Loucy (cell line): ENCODE data around the gene CHST1.

Experiments used
- H2AFZ ChIP-seq: fragments of 200-600 bp; sonication (generic); 2 replicates; pipeline ENCODE4 v1.6.0; 2016; ENCODE audit warnings: antibody characterized with exemption, mild to moderate bottlenecking, low read length, moderate library complexity
- H3F3A ChIP-seq: fragments of 200-600 bp; 2 replicates; pipeline ENCODE4 v1.6.0; 2016; ENCODE audit warnings: antibody characterized with exemption, low read depth, mild to moderate bottlenecking
- H3K27me3 ChIP-seq: fragments of 200-600 bp; sonication (generic); 2 replicates; pipeline ENCODE4 v1.6.1; 2014; ENCODE audit warnings: low read length, mild to moderate bottlenecking; ENCODE audit not compliant: insufficient read depth, poor library complexity, severe bottlenecking
- H3K36me3 ChIP-seq: fragments of 200-600 bp; sonication (generic); 2 replicates; pipeline ENCODE4 v1.6.1; 2016; ENCODE audit warnings: low read length; ENCODE audit not compliant: insufficient read depth
- H3K4me1 ChIP-seq: fragments of 200-600 bp; sonication (generic); 2 replicates; pipeline ENCODE4 v1.5.1; 2014; ENCODE audit warnings: low read length, mild to moderate bottlenecking; ENCODE audit not compliant: insufficient read depth, poor library complexity, severe bottlenecking
- H3K4me2 ChIP-seq: fragments of 200-600 bp; sonication (generic); 2 replicates; pipeline ENCODE4 v1.6.0; 2014; ENCODE audit warnings: antibody characterized with exemption, low read length, low read depth, mild to moderate bottlenecking; ENCODE audit not compliant: poor library complexity, severe bottlenecking
- H3K4me3 ChIP-seq: fragments of 200-600 bp; sonication (generic); 2 replicates; pipeline ENCODE4 v1.5.1; 2014; ENCODE audit warnings: low read length, mild to moderate bottlenecking, mixed read lengths; ENCODE audit not compliant: poor library complexity, severe bottlenecking
- H3K79me2 ChIP-seq: fragments of 200-600 bp; sonication (generic); 2 replicates; pipeline ENCODE4 v1.6.1; 2014; ENCODE audit warnings: low read length; ENCODE audit not compliant: insufficient read depth
- H3K9ac ChIP-seq: fragments of 200-600 bp; sonication (generic); 2 replicates; pipeline ENCODE4 v1.6.0; 2014; ENCODE audit warnings: mild to moderate bottlenecking, low read depth, low read length, moderate library complexity; ENCODE audit not compliant: poor library complexity, severe bottlenecking
- H3K9me2 ChIP-seq: fragments of 200-600 bp; sonication (generic); replicated peaks from 2 replicates; pipeline ENCODE4 v1.6.1; 2016; ENCODE audit warnings: low read depth, low read length, mixed read lengths
- H3K9me3 ChIP-seq: fragments of 200-600 bp; sonication (generic); 2 replicates; pipeline ENCODE4 v1.6.1; 2014; ENCODE audit warnings: mild to moderate bottlenecking, antibody characterized with exemption, low read length, low read depth; ENCODE audit not compliant: insufficient read depth
- H4K20me1 ChIP-seq: fragments of 200-600 bp; sonication (generic); 2 replicates; pipeline ENCODE4 v1.6.0; 2014; ENCODE audit warnings: antibody characterized with exemption, low read length, mild to moderate bottlenecking; ENCODE audit not compliant: insufficient read depth, poor library complexity, severe bottlenecking
- EZH2phosphoT487 ChIP-seq: fragments of 200-600 bp; IDR thresholded peaks from 2 replicates; pipeline ENCODE4 v1.6.1; 2018; ENCODE audit warnings: antibody characterized with exemption, mild to moderate bottlenecking, moderate library complexity, borderline replicate concordance
- TF ChIP-seq, protein P1 (sequence below): fragments of 200-600 bp; sonication (generic); conservative IDR thresholded peaks from 2 replicates; pipeline ENCODE4 v1.5.1; 2014; ENCODE audit warnings: mild to moderate bottlenecking, antibody characterized with exemption, low read length

CHST1 gene

GRCh38 chr11:45677770-45678512, 12.5 kb upstream of the CHST1 start:
- H3K4me2 ChIP-seq: no peak overlapping the region
- H3K27me3 ChIP-seq: no peaks in the 10 kb centered on the region
- H3K36me3 ChIP-seq: no peaks in the 10 kb centered on the region
- no peaks in the 10 kb centered on the region for H3K9me3 ChIP-seq
- H3K79me2 ChIP-seq: no peaks in the 10 kb centered on the region
- no peaks in the 10 kb centered on the region for H4K20me1 ChIP-seq
- H3K4me1 ChIP-seq: peaks cover 18% of the 10 kb centered on the region
- no peak overlapping the region for H2AFZ ChIP-seq
- no peaks in the 10 kb centered on the region for H3F3A ChIP-seq
- no peak overlapping the region for H3K4me3 ChIP-seq
- H3K9me2 ChIP-seq: no peaks in the 10 kb centered on the region
- TF ChIP-seq, protein P1, sequence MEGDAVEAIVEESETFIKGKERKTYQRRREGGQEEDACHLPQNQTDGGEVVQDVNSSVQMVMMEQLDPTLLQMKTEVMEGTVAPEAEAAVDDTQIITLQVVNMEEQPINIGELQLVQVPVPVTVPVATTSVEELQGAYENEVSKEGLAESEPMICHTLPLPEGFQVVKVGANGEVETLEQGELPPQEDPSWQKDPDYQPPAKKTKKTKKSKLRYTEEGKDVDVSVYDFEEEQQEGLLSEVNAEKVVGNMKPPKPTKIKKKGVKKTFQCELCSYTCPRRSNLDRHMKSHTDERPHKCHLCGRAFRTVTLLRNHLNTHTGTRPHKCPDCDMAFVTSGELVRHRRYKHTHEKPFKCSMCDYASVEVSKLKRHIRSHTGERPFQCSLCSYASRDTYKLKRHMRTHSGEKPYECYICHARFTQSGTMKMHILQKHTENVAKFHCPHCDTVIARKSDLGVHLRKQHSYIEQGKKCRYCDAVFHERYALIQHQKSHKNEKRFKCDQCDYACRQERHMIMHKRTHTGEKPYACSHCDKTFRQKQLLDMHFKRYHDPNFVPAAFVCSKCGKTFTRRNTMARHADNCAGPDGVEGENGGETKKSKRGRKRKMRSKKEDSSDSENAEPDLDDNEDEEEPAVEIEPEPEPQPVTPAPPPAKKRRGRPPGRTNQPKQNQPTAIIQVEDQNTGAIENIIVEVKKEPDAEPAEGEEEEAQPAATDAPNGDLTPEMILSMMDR: no peak
- TF ChIP-seq EZH2phosphoT487: no peak
- H3K9ac ChIP-seq: no peak overlapping the region

- Histone ChIP-seq H3K36me3 (no peaks in the 10 kb centered on the region), H3K79me2 (no peaks in the 10 kb centered on the region), H3F3A (no peaks in the 10 kb centered on the region), H4K20me1 (no peaks in the 10 kb centered on the region), H3K4me3 (no peak overlapping the region), H2AFZ (no peak overlapping the region), H3K4me2 (no peak overlapping the region), H3K9ac (no peak overlapping the region), H3K9me2 (no peaks in the 10 kb centered on the region), H3K4me1 (peaks cover 9% of the 10 kb centered on the region), H3K27me3 (no peaks in the 10 kb centered on the region), H3K9me3 (no peaks in the 10 kb centered on the region)
- TF ChIP-seq, protein P1: no peak
- TF ChIP-seq EZH2phosphoT487: no peak
Observed at GRCh38 chr11:45676522-45677095, 11.2 kb upstream of the CHST1 start.

GRCh38 chr11:45675646-45676045, 10.2 kb upstream of the CHST1 start:
- no peaks in the 10 kb centered on the region for H3K9me3 ChIP-seq
- TF ChIP-seq EZH2phosphoT487: no peak
- TF ChIP-seq, protein P1: no peak
- no peaks in the 10 kb centered on the region for H3F3A ChIP-seq
- no peak overlapping the region for H3K9ac ChIP-seq
- H3K4me2 ChIP-seq: no peak overlapping the region
- H3K27me3 ChIP-seq: no peaks in the 10 kb centered on the region
- H3K79me2 ChIP-seq: no peaks in the 10 kb centered on the region
- no peak overlapping the region for H3K4me3 ChIP-seq
- no peaks in the 10 kb centered on the region for H3K36me3 ChIP-seq
- H3K4me1 ChIP-seq: peaks cover 7% of the 10 kb centered on the region
- no peak overlapping the region for H2AFZ ChIP-seq
- H4K20me1 ChIP-seq: no peaks in the 10 kb centered on the region
- H3K9me2 ChIP-seq: no peaks in the 10 kb centered on the region
